Measurements from ENCODE around the gene CAMK1G. TPM values are rescaled to one million over a fixed set of nuclear protein-coding genes. Genes with fewer than 3 reads are reported as not detected.

The CAMK1G gene
- total RNA-seq = not detected

- CTCF ChIA-PET = interaction anchor here (1.2 to 1.3 kb wide), 3 partner anchors 14 to 166 kb away, joined by 3 to 4 read pairs (median 3); no protein-coding TSS in a partner anchor
- POLR2A ChIA-PET = no interaction called here
Measured at GRCh38 chr1:209583408-209583807, at the start of gene CAMK1G. CAMK1G (plus strand) TSS chr1:209583714; CDS start chr1:209594984, 11,270 bp downstream.

- ChIA-PET POLR2A (no interaction called here), CTCF (no interaction called here)
Measured at GRCh38 chr1:209534496-209535250, 48.8 kb upstream of the CAMK1G start.

- POLR2A ChIA-PET = no interaction called here
- CTCF ChIA-PET = no interaction called here
Measured at GRCh38 chr1:209536843-209537242, 46.7 kb upstream of the CAMK1G start.

GRCh38 chr1:209537336-209538114, 46.0 kb upstream of the CAMK1G start:
- POLR2A ChIA-PET = no interaction called here
- CTCF ChIA-PET = no interaction called here

GRCh38 chr1:209539576-209539975, 43.9 kb upstream of the CAMK1G start:
- ChIA-PET CTCF (no interaction called here), POLR2A (no interaction called here)

- ChIA-PET CTCF (no interaction called here), POLR2A (no interaction called here)
Measured at GRCh38 chr1:209542585-209542984, 40.9 kb upstream of the CAMK1G start.

GRCh38 chr1:209544098-209544497, 39.4 kb upstream of the CAMK1G start:
- ChIA-PET POLR2A (no interaction called here), CTCF (no interaction called here)

GRCh38 chr1:209545423-209545822, 38.1 kb upstream of the CAMK1G start:
- POLR2A ChIA-PET = no interaction called here
- CTCF ChIA-PET = no interaction called here

- POLR2A ChIA-PET = no interaction called here
- CTCF ChIA-PET = no interaction called here
Measured at GRCh38 chr1:209546390-209547085, 37.0 kb upstream of the CAMK1G start.

GRCh38 chr1:209547626-209548025, 35.9 kb upstream of the CAMK1G start:
- CTCF ChIA-PET = no interaction called here
- POLR2A ChIA-PET = no interaction called here

- CTCF ChIA-PET = no interaction called here
- POLR2A ChIA-PET = no interaction called here
Measured at GRCh38 chr1:209549443-209550205, 33.9 kb upstream of the CAMK1G start.

- CTCF ChIA-PET = no interaction called here
- POLR2A ChIA-PET = no interaction called here
Measured at GRCh38 chr1:209550519-209550918, 33.0 kb upstream of the CAMK1G start.

GRCh38 chr1:209552406-209553264, 30.9 kb upstream of the CAMK1G start:
- ChIA-PET CTCF (no interaction called here), POLR2A (no interaction called here)

- CTCF ChIA-PET = no interaction called here
- POLR2A ChIA-PET = no interaction called here
Measured at GRCh38 chr1:209554761-209555611, 28.5 kb upstream of the CAMK1G start.

- POLR2A ChIA-PET = no interaction called here
- CTCF ChIA-PET = no interaction called here
Measured at GRCh38 chr1:209556162-209556690, 27.3 kb upstream of the CAMK1G start.

GRCh38 chr1:209557221-209557620, 26.3 kb upstream of the CAMK1G start:
- ChIA-PET POLR2A (interaction anchor here (0.7 kb wide), 1 partner anchor 71 kb away, joined by 3 read pairs; no protein-coding TSS in a partner anchor), CTCF (interaction anchor here (0.7 kb wide), 1 partner anchor 892 kb away, joined by 3 read pairs; no protein-coding TSS in a partner anchor)

- POLR2A ChIA-PET = no interaction called here
- CTCF ChIA-PET = interaction anchor here (1.5 kb wide), 1 partner anchor 188 kb away, joined by 3 read pairs; no protein-coding TSS in a partner anchor
Measured at GRCh38 chr1:209560529-209560928, 23.0 kb upstream of the CAMK1G start.

GRCh38 chr1:209560952-209561351, 22.6 kb upstream of the CAMK1G start:
- POLR2A ChIA-PET = no interaction called here

More at GRCh38 chr1:209560952-209561351, 22.6 kb upstream of the CAMK1G start:
- CTCF ChIA-PET = interaction anchor here (0.6 to 1.5 kb wide), 2 partner anchors 34 to 187 kb away, joined by 3 read pairs; no protein-coding TSS in a partner anchor

Measured in activated CD8-positive, alpha-beta memory T cell treated with anti-CD3 and anti-CD28 coated beads for 36 hours (primary cell).